Body of pancreas (tissue), 4 donors: ENCODE data around the gene TIAM1.

Experiments used
- CTCF ChIP-seq, 7 experiments: fragments of 450-650 bp in 4 of 7; fragments of 200-600 bp in 3 of 7; sonication (generic) in 3 of 7; IDR thresholded peaks; one replicate each; pipeline ENCODE4 v1.5.1; 2016 to 2019; ENCODE audit warnings: antibody characterized with exemption in 7 of 7
- POLR2A ChIP-seq, 3 donors: fragments of 450-650 bp; IDR thresholded peaks; one replicate each; pipeline ENCODE4 v1.6.1; 2016; ENCODE audit warnings: antibody characterized with exemption in 3 of 3, mild to moderate bottlenecking in 2 of 3

DNA sequence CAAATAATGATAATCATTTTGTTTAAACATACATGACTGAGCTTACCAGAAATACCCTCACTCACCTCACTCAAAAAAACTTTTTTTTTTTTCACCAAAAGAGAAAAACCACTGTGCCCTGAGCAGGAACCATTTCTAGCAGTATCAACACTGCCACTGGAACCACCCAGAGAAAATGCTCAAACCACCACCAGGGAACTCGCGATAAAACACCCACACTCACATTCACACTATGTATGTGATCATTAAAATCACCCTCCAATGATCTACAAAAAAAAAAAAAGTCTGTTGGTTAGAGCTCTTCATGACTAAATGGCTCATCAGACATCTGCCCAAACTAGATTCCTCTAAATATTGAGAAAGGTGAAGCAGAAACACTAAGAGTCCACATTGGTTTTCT lies 11.5 kb downstream of the TIAM1 start:
- no peak for TF ChIP-seq CTCF (IDR thresholded peaks at IDR 0.05)
- no peak for TF ChIP-seq POLR2A (IDR thresholded peaks at IDR 0.05)
